ELF-1 (cell line): ENCODE data around the gene GMNC.

Experiments
- DNase-seq: peaks from one replicate; pipeline ENCODE4 v3.0.0-alpha.2; 2016; ENCODE audit warnings: low read depth, low spot score

GMNC gene

GRCh38 chr3:190849607-190850006 is 12.9 kb downstream of the GMNC start:
- DNase-seq, result no peak

- no peak for DNase-seq
Observed at GRCh38 chr3:190848870-190849269, 13.6 kb downstream of the GMNC start.

- DNase-seq, result no peak
Observed at GRCh38 chr3:190847436-190847835, 15.1 kb downstream of the GMNC start.

- DNase-seq, result no peak
Observed at GRCh38 chr3:190840146-190840545, 22.3 kb downstream of the GMNC start.

GRCh38 chr3:190831225-190831624 is 31.3 kb downstream of the GMNC start:
- no peak for DNase-seq

GRCh38 chr3:190830031-190830430 is 32.5 kb downstream of the GMNC start:
- no peak for DNase-seq

- DNase-seq, result no peak
Observed at GRCh38 chr3:190826018-190826417, 36.5 kb downstream of the GMNC start.

- DNase-seq, result no peak
Observed at GRCh38 chr3:190825386-190826016, 37.0 kb downstream of the GMNC start.

- peak; percentile 40 for DNase-seq
Observed at GRCh38 chr3:190811775-190812480, 50.6 kb downstream of the GMNC start.

GRCh38 chr3:190810957-190811356 is 51.5 kb downstream of the GMNC start:
- no peak for DNase-seq

- no peak for DNase-seq
Observed at GRCh38 chr3:190809351-190809750, 53.1 kb downstream of the GMNC start.

GRCh38 chr3:190807719-190808375 is 54.6 kb downstream of the GMNC start:
- no peak for DNase-seq
